ENCODE data around the gene ARHGAP6.
"Not testable (repeated sequence)": the region's sequence is repeated elsewhere in the genome, so short reads cannot be mapped to it uniquely, and the experiment has no call there.

ARHGAP6 gene

DNA sequence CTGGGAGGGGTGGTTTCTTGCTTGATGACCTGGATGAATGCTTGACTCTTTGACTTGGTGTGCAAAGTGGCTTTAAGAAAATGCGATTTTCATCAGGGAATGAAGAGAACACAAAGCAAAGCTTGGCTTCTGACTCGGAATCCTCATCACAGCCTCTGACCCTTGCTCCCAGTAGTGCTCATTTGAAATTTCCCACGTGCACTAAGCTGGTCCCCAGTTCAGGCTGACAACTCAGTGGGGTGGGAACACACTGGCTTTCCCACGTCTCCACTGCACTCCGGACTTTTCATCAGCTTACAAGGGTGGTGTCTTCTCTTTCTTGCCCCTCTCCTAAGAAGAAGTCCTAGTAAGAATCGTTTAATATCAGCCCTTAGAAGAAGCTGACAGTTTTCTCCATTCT, 501.3 kb downstream of the ARHGAP6 start:
- no peak for DNase-seq (ENCODE audit: low spot score)

DNA sequence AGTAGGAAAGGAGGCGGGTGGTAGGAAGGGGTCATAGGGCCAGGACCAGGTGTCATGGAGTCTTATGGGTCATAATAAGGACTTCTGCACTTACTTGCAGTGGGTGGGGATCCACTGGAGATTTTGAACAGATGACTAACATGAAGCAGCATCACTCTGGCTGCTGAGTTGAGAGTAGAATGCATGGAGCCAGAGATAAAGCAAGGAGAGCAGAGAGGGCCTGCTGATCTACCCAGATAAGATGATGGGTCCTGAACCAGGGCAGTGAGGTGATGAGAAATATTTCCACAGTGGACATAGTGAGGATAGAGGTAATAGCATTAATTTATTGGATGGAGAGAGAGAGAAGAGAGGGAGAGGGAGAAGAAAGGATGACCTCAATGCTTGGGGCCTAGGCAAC, 506.6 kb downstream of the ARHGAP6 start:
- no peak for DNase-seq (ENCODE audit: low spot score)

DNA sequence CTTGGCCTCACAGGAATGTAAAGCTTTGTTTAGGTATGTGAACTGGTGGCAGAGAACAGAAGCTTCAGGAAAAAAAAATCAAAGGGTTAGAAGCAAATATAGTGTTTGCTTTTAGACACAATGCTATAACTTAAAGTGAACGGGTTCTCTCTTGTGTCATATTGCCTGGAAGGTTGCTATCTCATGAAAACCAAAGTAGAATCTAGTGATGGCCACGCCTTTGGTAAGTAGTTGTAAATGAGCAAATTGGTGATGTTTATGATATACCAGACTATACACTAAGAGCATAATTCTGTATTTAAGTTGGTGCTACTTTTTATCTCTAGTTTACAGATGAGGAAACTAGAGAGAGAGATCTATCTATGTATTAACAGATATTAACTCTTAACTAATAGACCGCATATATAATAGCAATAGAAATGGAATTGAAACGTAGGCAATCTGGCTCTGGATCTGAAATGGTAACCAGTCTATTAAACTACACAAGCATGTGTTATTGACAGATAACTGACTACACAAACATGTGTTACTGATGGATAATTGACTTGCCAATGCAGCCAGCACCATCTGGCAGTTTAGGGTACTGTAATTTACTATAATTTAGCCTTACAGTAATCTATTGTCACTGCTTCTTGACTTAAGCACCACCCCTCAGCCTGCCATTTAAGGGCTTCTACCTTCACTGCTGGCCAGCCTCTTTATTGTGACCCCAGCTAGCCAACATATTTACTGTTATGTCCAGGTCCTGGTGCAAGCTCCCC, 513.7 kb downstream of the ARHGAP6 start:
- no peak for DNase-seq (ENCODE audit: low spot score)

DNA sequence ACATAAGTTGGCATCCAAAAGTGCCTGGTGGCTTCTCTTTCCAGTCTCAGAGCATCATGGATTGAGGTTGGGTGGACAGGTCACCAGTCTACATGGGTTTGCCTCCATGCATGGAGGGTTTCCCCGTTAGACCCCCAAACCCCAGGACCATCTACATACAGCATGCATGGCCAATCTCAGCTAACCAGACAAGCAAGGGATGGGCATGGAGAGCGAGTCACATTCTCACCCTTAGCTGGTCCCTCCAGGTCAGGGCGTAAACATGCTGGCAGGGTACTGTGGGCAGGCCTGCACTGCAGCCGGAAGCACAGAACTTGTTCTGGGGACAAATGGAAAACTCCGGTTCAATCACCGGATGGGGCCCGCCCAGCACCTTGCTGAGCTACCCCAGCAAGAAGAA, 517.3 kb downstream of the ARHGAP6 start:
- no peak for DNase-seq (ENCODE audit: low spot score)

DNA sequence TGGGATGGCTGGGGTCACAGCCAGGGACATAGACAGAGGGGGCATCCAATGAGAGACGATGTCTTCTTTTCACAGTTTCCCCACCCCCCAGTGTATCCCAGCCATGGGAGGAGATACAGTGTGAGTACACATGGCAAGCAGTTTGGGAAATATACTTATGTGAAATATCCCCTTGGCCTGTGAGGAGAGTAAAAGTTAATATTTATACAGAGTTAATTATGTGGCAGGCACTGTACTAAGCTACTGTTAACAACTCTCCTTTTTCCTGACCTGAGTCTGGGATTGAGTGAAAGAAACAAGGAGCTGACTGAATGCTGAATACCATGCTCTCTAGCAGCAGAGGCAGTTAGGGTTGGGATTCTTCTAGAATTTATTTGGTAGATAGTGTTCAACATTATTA, 519.3 kb downstream of the ARHGAP6 start:
- DNase-seq (ENCODE audit: low spot score), result no peak

DNA sequence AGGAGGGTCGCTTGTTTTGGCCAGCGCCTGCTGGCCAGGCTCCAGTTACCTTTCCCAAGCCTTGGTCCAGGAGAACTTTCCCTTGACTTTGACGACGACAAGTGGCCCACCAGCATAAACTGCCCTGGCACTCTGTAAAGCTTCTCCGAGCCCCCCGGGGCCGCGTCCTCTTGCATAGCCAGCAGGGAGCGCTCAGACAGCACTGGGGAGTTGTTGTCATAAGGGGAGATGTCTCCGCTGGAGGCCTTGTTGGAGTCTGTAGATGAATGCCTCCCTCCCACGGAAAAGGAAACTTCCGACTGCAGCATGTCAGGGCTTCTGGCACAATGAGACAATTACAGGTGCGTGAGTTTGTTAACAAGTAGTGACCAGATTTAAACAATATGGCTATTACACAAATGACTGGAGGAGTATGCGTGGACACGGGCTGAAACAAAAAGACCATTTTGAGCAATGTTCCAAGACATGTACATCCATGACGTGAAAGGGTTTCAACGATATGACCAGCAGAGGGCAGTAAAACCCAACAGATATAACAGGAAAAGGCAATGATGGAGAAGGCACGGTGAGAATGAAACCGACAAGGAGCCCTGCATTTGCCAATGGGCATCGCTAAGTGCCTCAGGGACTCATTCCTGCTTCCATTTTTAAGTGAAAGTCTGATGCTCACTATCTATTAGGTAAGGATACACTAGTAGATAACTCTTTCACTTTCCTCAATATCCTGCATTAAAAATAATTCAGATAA, 521.6 kb downstream of the ARHGAP6 start:
- no peak for DNase-seq (ENCODE audit: low spot score)

DNA sequence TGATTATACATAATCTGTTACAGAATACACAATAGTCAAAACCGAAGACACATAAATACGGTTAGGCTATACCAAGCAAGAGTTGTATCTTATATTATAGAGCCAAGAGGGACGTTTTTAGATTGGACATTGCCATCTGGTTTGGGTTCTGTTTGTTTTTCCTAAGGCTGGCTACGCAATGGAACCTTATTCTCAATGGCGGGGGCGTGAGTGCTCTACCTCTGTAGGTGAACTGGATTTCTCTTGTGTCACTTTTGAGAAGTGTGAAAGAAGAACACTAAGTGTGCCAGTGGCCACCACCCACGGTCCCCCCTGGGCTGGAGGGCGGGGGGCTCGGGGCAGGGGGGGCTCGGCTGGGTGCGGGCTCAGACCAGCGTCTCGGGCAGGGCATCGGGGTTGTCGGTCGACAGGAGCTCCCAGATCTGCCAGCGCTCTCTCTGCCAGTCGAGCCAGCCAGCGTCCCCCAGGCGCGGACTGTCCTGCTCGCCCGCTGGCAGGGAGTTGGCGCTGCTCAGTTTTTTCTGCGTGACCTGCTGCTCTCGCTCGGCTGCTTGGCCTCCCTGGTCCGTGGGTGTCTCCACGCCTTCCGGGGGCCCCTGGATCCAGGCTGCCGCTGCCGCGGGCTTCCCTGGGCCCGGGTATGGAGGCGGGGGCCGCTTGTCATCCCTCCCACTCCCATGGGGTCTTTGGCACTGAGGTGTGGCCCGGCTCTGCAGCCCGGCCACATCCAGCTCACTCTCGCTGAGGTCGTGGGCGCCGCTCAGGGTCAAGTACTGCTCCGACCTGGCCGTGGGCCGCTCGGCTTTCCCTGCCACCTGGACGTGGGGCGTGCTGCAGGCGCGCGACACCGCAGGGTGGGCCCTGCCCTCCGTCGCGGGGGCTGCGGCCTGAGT, 527.0 kb downstream of the ARHGAP6 start:
- no peak for DNase-seq (ENCODE audit: low spot score)

DNA sequence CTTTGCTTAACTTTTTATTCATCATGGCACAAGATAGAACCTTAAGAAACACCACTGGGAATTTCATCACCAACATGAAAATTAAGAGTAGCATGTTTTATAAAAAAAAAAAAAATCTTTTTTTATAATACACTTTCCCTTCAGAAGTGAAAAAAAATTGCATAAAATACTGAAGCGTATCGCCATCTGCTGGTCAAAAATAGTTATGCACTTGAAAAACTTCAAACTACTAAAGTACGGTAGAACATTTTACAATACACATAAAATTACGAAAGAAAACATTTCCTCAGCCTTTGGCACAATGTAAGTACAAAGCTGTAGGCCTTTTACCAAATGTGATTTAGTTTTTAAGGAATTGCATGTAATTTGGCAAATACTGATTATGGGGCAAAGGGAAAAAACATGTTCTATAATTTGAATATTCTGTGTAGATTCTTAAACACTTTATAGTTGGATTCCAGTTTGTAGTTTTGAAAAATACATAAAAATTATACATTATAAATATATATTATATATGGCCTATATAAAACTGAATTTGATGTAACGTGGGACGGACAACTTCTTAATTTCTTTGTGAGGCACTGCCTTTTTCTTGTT, 528.1 kb downstream of the ARHGAP6 start:
- no peak for DNase-seq (ENCODE audit: low spot score)

DNA sequence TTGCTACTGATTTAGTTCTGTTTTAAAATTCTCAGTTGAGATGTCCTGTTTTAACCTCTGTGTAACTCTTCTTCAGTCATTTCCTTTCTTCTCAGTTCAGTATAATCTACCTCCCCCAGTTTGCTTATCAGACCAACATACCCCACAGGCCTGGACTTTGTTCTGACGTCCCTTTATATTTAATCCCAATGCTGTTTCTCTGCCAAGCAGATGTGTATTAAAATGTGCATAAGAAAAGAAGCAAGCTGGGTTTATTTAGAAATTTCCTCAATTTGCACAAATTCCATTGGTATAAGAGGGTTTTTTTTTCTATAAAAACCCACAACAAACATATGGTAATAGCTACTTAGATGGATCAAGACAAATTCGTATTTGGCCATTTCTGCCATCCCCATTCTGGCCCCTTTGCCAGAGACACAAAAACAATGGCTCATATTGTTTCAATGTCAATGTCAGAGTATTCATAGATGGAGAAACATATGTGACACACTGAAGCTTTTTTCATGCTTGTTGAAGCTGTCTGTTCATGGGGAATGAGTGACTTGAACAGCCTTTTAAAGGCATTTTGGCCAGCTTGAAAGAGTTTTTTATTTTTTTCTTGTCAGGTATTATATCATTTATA, 530.0 kb downstream of the ARHGAP6 start:
- no peak for DNase-seq (ENCODE audit: low spot score)

DNA sequence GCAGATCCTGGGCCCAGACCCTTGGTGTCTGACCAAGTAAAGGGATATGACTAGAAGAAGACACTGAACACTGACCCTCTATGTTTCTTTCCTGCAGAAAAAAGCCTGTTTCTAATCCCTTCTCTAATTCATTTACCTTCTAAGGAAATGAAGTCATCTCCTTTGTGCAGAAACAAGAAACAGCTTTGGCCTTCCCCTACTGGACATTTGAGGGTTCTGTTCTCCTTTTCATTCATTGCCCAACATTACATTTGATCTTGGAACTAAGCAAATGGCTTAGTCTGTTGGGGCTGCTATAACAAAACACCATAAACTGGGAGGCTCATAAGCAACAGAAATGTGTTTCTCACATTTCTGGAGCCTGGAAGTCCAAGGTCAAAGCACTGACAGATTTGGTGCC, 534.6 kb downstream of the ARHGAP6 start:
- DNase-seq (ENCODE audit: low spot score), result no peak

DNA sequence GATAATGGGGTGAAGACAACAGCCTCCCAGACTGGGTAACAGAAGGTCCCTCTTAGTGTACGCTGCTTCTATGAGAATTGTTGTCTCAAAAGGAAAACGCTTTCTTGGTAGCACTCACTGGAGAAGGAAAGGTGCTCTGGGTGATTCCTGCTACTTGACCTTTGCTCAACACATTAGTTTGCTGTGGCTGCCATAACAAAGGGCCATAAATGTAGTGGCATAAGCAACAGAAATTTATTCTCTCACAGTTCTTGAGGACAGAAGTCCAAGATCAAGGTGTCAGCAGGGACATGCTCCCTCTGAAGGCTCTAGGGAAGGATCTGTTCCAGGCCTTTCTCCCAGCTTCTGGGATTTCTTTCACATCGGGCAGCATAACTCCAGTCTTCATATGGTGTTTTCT, 535.6 kb downstream of the ARHGAP6 start:
- DNase-seq (ENCODE audit: low spot score), result no peak

DNA sequence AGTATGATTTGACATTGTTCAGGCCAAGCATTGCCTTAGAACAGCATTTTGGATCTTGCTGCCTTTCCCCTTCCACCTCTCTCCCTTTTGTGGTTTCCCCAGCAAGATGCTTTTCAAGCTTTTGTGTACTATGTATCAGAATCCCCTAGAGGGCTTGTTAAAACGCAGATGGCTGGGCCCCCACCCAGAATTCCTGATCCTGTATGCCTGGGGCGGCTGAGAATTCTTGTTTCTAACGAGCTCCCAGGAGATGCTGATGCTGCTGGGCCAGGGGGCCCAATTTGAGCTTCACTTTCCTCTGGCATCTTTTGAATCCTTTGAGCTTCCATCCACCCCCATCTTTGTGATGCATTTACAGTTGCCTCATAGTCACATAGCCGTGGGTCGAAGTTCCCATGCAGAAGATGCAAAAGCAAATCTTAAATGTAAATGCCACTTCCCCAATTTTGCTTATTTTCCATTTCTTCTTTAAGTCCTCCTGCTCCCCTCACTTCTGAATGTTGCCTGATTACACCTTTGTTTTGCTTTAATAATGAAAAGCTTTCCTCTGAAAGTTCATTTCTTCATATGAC, 536.1 kb downstream of the ARHGAP6 start:
- DNase-seq (ENCODE audit: low spot score), result no peak

DNA sequence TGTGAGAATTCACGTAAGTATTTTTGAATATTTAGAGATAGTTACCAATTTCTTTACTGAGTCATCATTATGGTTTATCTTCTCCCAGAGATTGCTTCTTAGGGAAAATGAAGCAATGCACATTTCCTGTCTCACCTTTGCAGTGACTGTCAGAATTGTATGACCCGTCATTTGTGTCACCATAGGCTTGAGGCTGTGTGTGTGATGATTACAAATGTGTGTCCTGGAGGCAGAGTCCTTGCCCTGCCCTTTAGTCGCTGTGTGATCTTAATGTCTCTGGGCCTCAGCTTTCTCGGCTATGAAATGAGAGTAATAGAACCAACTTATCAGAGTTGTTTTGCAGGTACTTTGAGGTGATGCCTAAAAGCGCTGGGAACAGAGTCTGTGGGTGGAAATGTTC, 540.7 kb downstream of the ARHGAP6 start:
- DNase-seq (ENCODE audit: low spot score), result no peak

DNA sequence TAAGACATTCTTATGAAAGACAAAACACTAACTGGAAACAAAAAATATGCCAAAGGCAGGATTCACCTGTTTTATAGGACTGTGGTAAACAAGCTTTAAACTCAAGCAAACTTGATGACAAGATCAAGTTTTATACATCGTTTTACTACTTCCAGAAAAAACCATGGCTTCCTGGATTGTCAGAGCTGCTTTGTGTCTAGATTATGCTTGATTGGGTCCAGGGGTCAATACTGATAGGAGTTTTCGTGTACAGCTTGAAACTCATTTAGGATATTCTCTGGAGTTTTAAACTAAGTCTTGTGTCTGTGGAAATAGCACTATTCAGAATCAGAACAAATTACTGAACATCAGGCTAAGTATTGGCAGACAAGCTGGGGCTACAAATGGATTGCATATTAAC, 541.6 kb downstream of the ARHGAP6 start:
- DNase-seq (ENCODE audit: low spot score), result no peak

DNA sequence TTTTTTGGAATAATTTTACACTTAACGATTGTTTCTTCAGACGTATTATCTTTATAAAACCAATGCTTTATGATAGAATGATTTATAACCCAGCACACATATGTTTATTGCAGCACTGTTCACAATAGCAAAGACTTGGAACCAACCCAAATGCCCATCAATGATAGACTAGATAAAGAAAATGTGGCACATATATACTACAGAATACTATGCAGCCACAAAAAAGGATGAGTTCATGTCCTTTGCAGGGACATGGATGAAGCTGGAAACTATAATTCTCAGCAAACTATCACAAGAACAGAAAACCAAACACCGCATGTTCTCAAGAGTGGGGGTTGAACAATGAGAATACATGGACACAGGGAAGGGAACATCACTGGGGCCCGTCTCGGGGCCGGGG, 542.6 kb downstream of the ARHGAP6 start:
- DNase-seq (ENCODE audit: low spot score), result not testable (repeated sequence)

DNA sequence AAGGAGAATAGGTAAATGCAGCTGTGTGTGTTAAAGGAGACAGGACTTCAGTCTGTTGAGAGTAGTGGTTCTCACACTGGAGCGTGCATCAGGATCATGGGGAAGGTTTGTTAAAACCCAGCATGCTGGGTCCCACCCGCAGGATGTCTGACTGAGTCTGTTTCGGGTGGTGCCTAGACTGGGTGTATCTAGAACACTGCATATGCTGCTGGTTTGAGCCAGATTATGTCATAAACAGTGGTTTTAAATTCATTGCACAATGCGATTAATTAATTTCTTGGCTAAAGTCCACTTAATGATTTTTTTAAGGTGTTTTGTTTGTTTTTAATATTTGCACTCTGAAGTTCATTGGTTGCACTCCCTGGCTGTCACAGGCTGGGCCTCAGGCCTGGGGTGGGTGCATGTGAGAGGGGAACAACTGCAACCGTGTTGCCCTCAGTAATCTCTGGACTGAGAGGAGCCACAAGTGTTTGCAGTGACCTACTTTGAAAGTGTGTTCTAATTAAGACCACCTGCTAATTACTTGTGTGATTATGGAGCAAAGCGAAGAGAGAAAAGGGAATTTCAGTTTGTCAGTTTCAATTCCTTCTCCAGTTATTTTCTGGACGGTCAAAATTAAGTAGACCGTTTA, 546.3 kb downstream of the ARHGAP6 start:
- no peak for DNase-seq (ENCODE audit: low spot score)

DNA sequence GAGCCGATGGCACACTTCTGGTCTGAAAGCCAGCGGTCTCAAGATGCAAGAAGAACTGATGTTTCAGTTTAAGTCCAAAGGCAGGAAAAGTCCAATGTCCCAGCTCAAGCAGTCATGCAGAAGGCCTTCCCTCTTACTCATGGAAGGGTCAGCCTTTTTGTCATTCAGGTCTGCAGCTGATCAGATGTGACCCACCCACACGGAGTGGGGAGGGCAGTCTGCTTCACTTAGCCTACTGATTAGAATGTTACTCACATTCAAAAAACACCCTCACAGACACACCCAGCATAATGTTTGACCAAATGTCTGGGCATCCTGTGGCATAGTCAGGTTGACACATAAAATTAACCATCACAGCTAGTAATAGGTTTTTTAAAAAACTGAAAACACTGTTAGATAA, 548.0 kb downstream of the ARHGAP6 start:
- DNase-seq (ENCODE audit: low spot score), result no peak

DNA sequence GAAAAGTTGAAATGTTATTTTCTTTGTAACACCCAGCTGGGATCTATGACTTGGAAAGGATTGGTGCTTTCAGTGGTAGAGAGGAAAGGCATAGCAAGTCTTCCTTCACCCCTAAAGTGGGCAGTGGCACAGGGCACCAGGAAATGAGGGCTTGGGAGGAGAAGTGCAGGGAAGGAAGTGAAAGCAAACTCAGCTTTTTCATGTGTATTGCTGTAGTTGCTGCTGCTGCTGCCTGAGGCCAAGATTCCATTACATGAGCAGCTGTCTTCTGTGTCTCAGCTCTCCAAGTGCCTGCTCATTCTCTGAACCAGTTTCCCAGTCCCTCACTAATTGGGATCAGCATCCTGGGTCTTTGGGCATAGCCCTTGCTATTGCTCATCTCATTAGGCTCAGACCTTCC, 552.0 kb downstream of the ARHGAP6 start:
- no peak for DNase-seq (ENCODE audit: low spot score)

DNA sequence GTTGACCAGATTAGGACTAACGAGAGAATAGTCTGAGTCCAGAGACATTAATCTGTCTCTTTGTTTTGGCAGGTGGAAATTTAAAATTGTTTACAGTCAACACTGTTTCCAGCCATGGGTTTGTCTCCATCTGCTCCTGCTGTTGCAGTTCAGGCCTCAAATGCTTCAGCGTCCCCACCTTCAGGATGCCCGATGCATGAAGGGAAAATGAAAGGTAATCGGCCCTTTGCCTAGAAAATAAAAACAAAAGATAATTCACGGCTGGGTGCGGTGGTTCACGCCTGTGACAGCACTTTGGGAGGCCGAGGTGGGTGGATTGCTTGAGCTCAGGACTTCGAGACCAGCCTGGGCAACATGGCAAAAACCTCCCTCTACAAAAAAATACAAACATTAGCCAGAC, 553.8 kb downstream of the ARHGAP6 start:
- DNase-seq (ENCODE audit: low spot score), result no peak

DNA sequence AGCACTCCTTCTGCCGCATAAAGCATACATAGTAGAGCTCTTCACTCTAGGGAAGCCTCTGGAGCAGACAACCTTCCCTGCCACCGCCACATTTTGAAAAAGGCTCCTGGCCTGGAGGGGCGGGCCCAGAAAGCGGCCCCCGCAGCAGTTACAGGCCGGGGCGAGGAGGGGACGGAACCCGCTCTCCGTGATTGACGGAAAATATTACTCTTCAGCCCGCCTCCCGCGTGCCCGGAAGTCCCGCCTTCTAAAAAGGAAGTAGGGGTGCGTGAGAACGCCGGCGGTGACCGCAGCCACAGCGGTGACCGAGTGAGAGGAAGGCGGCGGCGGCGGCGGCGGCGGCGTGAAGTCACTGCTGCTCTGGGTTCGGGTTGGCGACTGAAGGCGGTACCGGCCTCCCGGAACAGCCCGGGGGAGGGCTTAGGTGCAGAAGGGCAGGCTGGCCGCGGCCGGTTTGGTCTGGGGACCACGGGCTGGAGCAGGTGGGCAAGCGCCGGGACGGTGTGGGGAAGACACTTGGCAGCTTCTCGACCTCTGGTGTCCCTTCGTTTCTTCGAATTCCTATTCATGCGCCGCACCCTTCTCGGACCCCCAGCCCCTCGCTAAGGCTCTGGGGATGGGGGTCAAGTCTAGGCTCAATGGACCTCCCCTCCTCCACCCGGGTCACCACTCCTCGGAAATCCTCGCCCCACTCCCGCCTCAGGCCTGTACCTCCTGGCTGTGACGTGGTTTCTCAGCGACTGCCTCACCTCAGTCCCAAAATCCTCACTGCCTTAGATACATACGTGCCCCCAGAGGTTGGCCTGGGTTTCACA, 554.5 kb downstream of the ARHGAP6 start, which contains the start of gene HCCS:
HCCS (plus strand) TSS at position 296 of the 815 bp plus-strand sequence. CDS start 729 bp downstream, outside the sequence.
- peak; percentile 88 for DNase-seq (ENCODE audit: low spot score)

Data from left forelimb (tissue), 1 donor.